ENCODE data around the gene PILRA.

DNA sequence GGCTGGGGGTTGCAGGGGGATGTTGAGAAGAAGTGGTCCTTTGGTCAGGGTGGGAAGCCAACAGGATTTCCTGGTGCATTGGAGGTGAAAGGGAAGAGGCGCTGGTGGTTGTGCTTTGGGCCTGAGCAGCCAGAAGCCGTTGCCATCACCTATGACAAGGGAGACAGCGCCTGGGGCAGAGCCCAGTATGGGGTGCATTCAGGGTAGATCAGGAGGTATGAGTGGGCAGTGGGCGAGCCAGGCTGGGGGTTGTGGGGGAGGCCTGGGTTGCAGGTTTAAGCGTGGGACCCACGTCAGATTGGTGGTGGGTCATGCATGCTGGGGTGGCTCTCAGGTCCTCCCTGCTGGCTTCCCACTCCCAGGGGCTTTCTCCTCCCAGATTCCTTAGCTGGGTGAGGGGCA, 21.6 kb upstream of the PILRA start:
- TF ChIP-seq, protein P1, sequence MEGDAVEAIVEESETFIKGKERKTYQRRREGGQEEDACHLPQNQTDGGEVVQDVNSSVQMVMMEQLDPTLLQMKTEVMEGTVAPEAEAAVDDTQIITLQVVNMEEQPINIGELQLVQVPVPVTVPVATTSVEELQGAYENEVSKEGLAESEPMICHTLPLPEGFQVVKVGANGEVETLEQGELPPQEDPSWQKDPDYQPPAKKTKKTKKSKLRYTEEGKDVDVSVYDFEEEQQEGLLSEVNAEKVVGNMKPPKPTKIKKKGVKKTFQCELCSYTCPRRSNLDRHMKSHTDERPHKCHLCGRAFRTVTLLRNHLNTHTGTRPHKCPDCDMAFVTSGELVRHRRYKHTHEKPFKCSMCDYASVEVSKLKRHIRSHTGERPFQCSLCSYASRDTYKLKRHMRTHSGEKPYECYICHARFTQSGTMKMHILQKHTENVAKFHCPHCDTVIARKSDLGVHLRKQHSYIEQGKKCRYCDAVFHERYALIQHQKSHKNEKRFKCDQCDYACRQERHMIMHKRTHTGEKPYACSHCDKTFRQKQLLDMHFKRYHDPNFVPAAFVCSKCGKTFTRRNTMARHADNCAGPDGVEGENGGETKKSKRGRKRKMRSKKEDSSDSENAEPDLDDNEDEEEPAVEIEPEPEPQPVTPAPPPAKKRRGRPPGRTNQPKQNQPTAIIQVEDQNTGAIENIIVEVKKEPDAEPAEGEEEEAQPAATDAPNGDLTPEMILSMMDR (conservative IDR thresholded peaks at IDR 0.05; ENCODE audit: low read depth in 2 of 2) = no peak
- TF ChIP-seq EZH2phosphoT487 (IDR thresholded peaks at IDR 0.05; ENCODE audit: unreplicated experiment) (no peak), POLR2AphosphoS5 (IDR thresholded peaks at IDR 0.05; ENCODE audit: low read depth) (no peak), JUNB (IDR thresholded peaks at IDR 0.05; ENCODE audit: unreplicated experiment) (no peak), EZH2 (IDR thresholded peaks at IDR 0.05; ENCODE audit: low read depth, unreplicated experiment) (no peak), ZNF114 (CRISPR knock-in tag; IDR thresholded peaks at IDR 0.05) (no peak), STAT1 (IDR thresholded peaks at IDR 0.05; ENCODE audit: unreplicated experiment) (no peak), CREB1 (CRISPR knock-in tag; IDR thresholded peaks at IDR 0.05; ENCODE audit: low read depth) (no peak), NANOG (IDR thresholded peaks at IDR 0.05; ENCODE audit: borderline replicate concordance) (no peak)
- TF ChIP-seq, protein P2, sequence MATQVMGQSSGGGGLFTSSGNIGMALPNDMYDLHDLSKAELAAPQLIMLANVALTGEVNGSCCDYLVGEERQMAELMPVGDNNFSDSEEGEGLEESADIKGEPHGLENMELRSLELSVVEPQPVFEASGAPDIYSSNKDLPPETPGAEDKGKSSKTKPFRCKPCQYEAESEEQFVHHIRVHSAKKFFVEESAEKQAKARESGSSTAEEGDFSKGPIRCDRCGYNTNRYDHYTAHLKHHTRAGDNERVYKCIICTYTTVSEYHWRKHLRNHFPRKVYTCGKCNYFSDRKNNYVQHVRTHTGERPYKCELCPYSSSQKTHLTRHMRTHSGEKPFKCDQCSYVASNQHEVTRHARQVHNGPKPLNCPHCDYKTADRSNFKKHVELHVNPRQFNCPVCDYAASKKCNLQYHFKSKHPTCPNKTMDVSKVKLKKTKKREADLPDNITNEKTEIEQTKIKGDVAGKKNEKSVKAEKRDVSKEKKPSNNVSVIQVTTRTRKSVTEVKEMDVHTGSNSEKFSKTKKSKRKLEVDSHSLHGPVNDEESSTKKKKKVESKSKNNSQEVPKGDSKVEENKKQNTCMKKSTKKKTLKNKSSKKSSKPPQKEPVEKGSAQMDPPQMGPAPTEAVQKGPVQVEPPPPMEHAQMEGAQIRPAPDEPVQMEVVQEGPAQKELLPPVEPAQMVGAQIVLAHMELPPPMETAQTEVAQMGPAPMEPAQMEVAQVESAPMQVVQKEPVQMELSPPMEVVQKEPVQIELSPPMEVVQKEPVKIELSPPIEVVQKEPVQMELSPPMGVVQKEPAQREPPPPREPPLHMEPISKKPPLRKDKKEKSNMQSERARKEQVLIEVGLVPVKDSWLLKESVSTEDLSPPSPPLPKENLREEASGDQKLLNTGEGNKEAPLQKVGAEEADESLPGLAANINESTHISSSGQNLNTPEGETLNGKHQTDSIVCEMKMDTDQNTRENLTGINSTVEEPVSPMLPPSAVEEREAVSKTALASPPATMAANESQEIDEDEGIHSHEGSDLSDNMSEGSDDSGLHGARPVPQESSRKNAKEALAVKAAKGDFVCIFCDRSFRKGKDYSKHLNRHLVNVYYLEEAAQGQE (IDR thresholded peaks at IDR 0.05; ENCODE audit: unreplicated experiment) = no peak
- TF ChIP-seq, protein P3, sequence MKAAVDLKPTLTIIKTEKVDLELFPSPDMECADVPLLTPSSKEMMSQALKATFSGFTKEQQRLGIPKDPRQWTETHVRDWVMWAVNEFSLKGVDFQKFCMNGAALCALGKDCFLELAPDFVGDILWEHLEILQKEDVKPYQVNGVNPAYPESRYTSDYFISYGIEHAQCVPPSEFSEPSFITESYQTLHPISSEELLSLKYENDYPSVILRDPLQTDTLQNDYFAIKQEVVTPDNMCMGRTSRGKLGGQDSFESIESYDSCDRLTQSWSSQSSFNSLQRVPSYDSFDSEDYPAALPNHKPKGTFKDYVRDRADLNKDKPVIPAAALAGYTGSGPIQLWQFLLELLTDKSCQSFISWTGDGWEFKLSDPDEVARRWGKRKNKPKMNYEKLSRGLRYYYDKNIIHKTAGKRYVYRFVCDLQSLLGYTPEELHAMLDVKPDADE (IDR thresholded peaks at IDR 0.05) = no peak
